ENCODE measurements around the gene RAB6C. TPM values are rescaled to one million over a fixed set of nuclear protein-coding genes. Genes with fewer than 3 reads are reported as not detected.
"Not testable (repeated sequence)": the region's sequence is repeated elsewhere in the genome, so short reads cannot be mapped to it uniquely, and the experiment has no call there.

RAB6C gene
- total and polyA plus RNA-seq, 10 of the 15 experiments (the other 5 are each of a cell fraction or from before 2014, with no cell fraction given), result not detected

DNA sequence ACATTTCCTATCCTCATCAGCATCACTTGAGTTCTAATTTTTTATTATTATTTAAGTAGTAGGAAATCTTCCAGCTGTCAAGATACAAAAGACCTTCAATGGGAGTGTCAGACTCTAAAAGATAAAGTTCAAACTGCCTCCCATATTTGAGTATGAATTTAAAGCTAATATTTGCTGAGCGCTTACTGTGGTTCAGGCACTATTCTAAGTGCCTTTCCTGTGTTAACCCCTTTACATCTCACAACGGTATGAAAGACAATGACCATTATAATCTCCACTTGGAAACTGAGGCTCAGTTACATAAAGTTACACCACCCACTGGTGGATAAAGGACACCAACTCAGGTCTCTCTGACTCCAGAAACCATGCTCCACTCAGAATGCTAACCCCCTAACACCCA lies 39.9 kb downstream of the RAB6C start (continued):
- TF ChIP-seq, protein P1, sequence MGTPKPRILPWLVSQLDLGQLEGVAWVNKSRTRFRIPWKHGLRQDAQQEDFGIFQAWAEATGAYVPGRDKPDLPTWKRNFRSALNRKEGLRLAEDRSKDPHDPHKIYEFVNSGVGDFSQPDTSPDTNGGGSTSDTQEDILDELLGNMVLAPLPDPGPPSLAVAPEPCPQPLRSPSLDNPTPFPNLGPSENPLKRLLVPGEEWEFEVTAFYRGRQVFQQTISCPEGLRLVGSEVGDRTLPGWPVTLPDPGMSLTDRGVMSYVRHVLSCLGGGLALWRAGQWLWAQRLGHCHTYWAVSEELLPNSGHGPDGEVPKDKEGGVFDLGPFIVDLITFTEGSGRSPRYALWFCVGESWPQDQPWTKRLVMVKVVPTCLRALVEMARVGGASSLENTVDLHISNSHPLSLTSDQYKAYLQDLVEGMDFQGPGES (IDR thresholded peaks at IDR 0.05), result no peak
- TF ChIP-seq MYC (IDR thresholded peaks at IDR 0.05; ENCODE audit: insufficient read depth, insufficient read length, insufficient replicate concordance, low read length, severe bottlenecking) (no peak), HDAC6 (IDR thresholded peaks at IDR 0.05; ENCODE audit: unreplicated experiment) (no peak), TCF12 (IDR thresholded peaks at IDR 0.05; ENCODE audit: low read depth, low read length) (no peak), NFXL1 (IDR thresholded peaks at IDR 0.05; ENCODE audit: borderline replicate concordance) (no peak)
- TF ChIP-seq, protein P2, sequence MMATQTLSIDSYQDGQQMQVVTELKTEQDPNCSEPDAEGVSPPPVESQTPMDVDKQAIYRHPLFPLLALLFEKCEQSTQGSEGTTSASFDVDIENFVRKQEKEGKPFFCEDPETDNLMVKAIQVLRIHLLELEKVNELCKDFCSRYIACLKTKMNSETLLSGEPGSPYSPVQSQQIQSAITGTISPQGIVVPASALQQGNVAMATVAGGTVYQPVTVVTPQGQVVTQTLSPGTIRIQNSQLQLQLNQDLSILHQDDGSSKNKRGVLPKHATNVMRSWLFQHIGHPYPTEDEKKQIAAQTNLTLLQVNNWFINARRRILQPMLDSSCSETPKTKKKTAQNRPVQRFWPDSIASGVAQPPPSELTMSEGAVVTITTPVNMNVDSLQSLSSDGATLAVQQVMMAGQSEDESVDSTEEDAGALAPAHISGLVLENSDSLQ (IDR thresholded peaks at IDR 0.05), result no peak
- TF ChIP-seq, protein P3, sequence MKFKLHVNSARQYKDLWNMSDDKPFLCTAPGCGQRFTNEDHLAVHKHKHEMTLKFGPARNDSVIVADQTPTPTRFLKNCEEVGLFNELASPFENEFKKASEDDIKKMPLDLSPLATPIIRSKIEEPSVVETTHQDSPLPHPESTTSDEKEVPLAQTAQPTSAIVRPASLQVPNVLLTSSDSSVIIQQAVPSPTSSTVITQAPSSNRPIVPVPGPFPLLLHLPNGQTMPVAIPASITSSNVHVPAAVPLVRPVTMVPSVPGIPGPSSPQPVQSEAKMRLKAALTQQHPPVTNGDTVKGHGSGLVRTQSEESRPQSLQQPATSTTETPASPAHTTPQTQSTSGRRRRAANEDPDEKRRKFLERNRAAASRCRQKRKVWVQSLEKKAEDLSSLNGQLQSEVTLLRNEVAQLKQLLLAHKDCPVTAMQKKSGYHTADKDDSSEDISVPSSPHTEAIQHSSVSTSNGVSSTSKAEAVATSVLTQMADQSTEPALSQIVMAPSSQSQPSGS (IDR thresholded peaks at IDR 0.05; ENCODE audit: low read length), result no peak

DNA sequence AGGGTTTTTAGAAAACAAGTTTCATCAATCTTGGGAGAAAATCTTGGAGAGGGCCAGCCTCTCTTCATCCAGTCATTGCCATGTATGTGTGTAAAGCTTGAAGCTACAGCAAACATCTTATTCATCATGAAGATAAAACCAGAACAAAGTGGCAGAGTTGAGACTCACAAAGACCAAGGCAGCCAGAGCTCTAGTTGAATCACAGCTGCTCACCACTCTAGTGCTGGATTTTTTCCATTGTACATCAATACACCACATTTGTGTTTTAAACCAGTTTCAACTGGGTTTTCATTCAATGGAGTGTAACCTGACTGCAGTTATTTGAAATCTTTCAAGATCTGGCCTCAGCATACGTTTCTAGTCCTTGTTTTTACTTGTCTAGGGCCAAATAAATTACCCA lies 40.6 kb downstream of the RAB6C start:
- CTCF ChIA-PET; FAIRE-seq; H3K27ac ChIP-seq (ENCODE audit: control insufficient read depth, insufficient read depth); H2AFZ ChIP-seq (ENCODE audit: control insufficient read depth, low read depth, low read length); H3K4me3 ChIP-seq; ATAC-seq; BruUV-seq (replicated peaks); RAD21 ChIA-PET (ENCODE audit: unreplicated experiment); H3K4me2 ChIP-seq (ENCODE audit: control insufficient read depth, insufficient read depth); H3K9ac ChIP-seq (ENCODE audit: control insufficient read depth, insufficient read depth, low read length); in situ Hi-C loops (cut with MboI); H3K27me3 ChIP-seq (replicated peaks in 1 of 2; ENCODE audit: control insufficient read depth in 2 of 2, insufficient read depth in 2 of 2, low read length in 1 of 2); POLR2A ChIA-PET; H3K36me3 ChIP-seq (ENCODE audit: control insufficient read depth in 2 of 2, insufficient read depth in 2 of 2, low read length in 1 of 2); SMC1A ChIA-PET (ENCODE audit: uncharacterized antibody, unreplicated experiment); DNase-seq (ENCODE audit: low read depth, low spot score); H3K4me1 ChIP-seq (ENCODE audit: control insufficient read depth, insufficient read depth, low read length); H4K20me1 ChIP-seq (ENCODE audit: control insufficient read depth, insufficient read depth); H3K79me2 ChIP-seq (ENCODE audit: control insufficient read depth, insufficient read depth, low read length); H3K9me3 ChIP-seq (replicated peaks; ENCODE audit: control insufficient read depth, insufficient read depth, low read length): not testable (repeated sequence)
- intact Hi-C loops (cut with micrococcal nuclease; ENCODE audit: unreplicated experiment), result loop anchor here (10.0 kb wide), 1 partner anchor 315 kb away; no protein-coding TSS in a partner anchor
- WGBS (ENCODE audit: insufficient coverage, insufficient replicate concordance, low lambda C conversion rate, missing lambda C conversion rate), result 0% methylated on average over 1 of the region's 1 CpG

Measured in GM12878 (cell line).